ENCODE results near the gene TPSG1. TPM values are rescaled to one million over a fixed set of nuclear protein-coding genes. Genes with fewer than 3 reads are reported as not detected.

Gene TPSG1
- total and polyA plus RNA-seq, 2 of the 13 experiments (the other 11 are each of a cell fraction or from before 2014, with no cell fraction given), result not detected

GRCh38 chr16:1176280-1176897, 48.7 kb downstream of the TPSG1 start:
- H4K20me1 ChIP-seq (ENCODE audit: insufficient read depth, low read length), result peaks cover 9% of the 10 kb centered on the region; the same call in 1 of the 2 replicates
- FAIRE-seq, result no peak
- TF ChIP-seq HNRNPL (IDR thresholded peaks at IDR 0.05; ENCODE audit: low read depth, low read length) (0 out of 2 replicates have a peak, but pooled peaks have one; percentile 48), KLF16 (CRISPR knock-in tag; IDR thresholded peaks at IDR 0.05) (no peak)

GRCh38 chr16:1175566-1176279, 49.3 kb downstream of the TPSG1 start:
- CTCF ChIA-PET (ENCODE audit: low intra/inter-chr PET ratio, low total read pairs), result no interaction called here
- Histone ChIP-seq H4K20me1 (ENCODE audit: insufficient read depth, low read length) (peaks cover 11% of the 10 kb centered on the region; the same call in 1 of the 2 replicates), H3K4me3 (replicated peaks in 1 of 3; ENCODE audit: insufficient read depth in 1 of 3, low read depth in 2 of 3, low read length in 3 of 3) (no peak overlapping the region), H3K27me3 (ENCODE audit: control insufficient read depth in 1 of 2, insufficient read depth in 2 of 2, low read length in 2 of 2) (peaks cover 0 to 63% of the 10 kb centered on the region in 2 experiments), H3K9me3 (ENCODE audit: low read length) (no peaks in the 10 kb centered on the region), H3K36me3 (replicated peaks in 1 of 2; ENCODE audit: control insufficient read depth in 1 of 2, insufficient read depth in 2 of 2, low read length in 2 of 2) (no peaks in the 10 kb centered on the region), H2AFZ (ENCODE audit: low read length) (no peak overlapping the region), H3K27ac (ENCODE audit: extremely low read length, insufficient read depth, low read length) (no peak overlapping the region), H3K4me2 (ENCODE audit: low read depth, low read length) (no peak overlapping the region), H3K4me1 (ENCODE audit: insufficient read depth, low read length) (peaks cover 30% of the 10 kb centered on the region), H3K79me2 (ENCODE audit: insufficient read depth, low read length) (no peaks in the 10 kb centered on the region), H3K9ac (ENCODE audit: insufficient read depth, low read depth, low read length) (no peak overlapping the region)
- POLR2A ChIA-PET, result interaction anchor here (1.0 to 1.2 kb wide), 2 partner anchors 16 to 17 kb away, joined by 3 read pairs; no protein-coding TSS in a partner anchor
- WGBS (ENCODE audit: low lambda C conversion rate), result 71% methylated on average over 12 of the region's 29 CpGs
- intact Hi-C loops (cut with micrococcal nuclease; ENCODE audit: unreplicated experiment) (no loop called here), in situ Hi-C loops (cut with HindIII; ENCODE audit: extremely low pct_ligation_motif_present, low pct_unique_long_range_greater_than_20kb) (no loop called here)
- no TSS peak for BruUV-seq (replicated peaks)
- FAIRE-seq (no peak), ATAC-seq (no peak), DNase-seq (ENCODE audit: low spot score) (peak; percentile 43)
- TF ChIP-seq ATM (IDR thresholded peaks at IDR 0.05; ENCODE audit: borderline replicate concordance) (no peak), IRF9 (CRISPR knock-in tag; IDR thresholded peaks at IDR 0.05; ENCODE audit: borderline replicate concordance) (no peak), ZNF75D (CRISPR knock-in tag; IDR thresholded peaks at IDR 0.05; ENCODE audit: borderline replicate concordance) (no peak), TFAP4 (IDR thresholded peaks at IDR 0.05; ENCODE audit: borderline replicate concordance, low read depth) (peak; percentile 38; the same call in 1 of the 2 replicates), ZNF136 (CRISPR knock-in tag; IDR thresholded peaks at IDR 0.05; ENCODE audit: low read depth) (no peak), THYN1 (CRISPR knock-in tag; IDR thresholded peaks at IDR 0.05; ENCODE audit: borderline replicate concordance, low read depth) (no peak), ZNF768 (CRISPR knock-in tag; IDR thresholded peaks at IDR 0.05) (peak; percentile 77), GTF2F1 (IDR thresholded peaks at IDR 0.05; ENCODE audit: low read length) (no peak)

More at GRCh38 chr16:1176280-1176897, 48.7 kb downstream of the TPSG1 start:
- Histone ChIP-seq H3K4me2 (ENCODE audit: low read depth, low read length) (no peak overlapping the region), H3K27me3 (ENCODE audit: control insufficient read depth in 1 of 2, insufficient read depth in 2 of 2, low read length in 2 of 2) (peaks cover 0 to 63% of the 10 kb centered on the region in 2 experiments), H3K4me1 (ENCODE audit: insufficient read depth, low read length) (peaks cover 30% of the 10 kb centered on the region), H3K9ac (ENCODE audit: insufficient read depth, low read depth, low read length) (no peak overlapping the region), H3K36me3 (replicated peaks in 1 of 2; ENCODE audit: control insufficient read depth in 1 of 2, insufficient read depth in 2 of 2, low read length in 2 of 2) (no peaks in the 10 kb centered on the region), H3K9me3 (ENCODE audit: low read length) (no peaks in the 10 kb centered on the region), H3K79me2 (ENCODE audit: insufficient read depth, low read length) (no peaks in the 10 kb centered on the region), H3K27ac (ENCODE audit: extremely low read length, insufficient read depth, low read length) (no peak overlapping the region), H2AFZ (ENCODE audit: low read length) (no peak overlapping the region), H3K4me3 (replicated peaks in 1 of 3; ENCODE audit: insufficient read depth in 1 of 3, low read depth in 2 of 3, low read length in 3 of 3) (no peak overlapping the region)
- WGBS (ENCODE audit: low lambda C conversion rate), result 38% methylated on average over 8 of the region's 24 CpGs
- ChIA-PET POLR2A (no interaction called here), CTCF (ENCODE audit: low intra/inter-chr PET ratio, low total read pairs) (no interaction called here)
- no TSS peak for BruUV-seq (replicated peaks)
- DNase-seq (ENCODE audit: low spot score), result no peak
- in situ Hi-C loops (cut with HindIII; ENCODE audit: extremely low pct_ligation_motif_present, low pct_unique_long_range_greater_than_20kb), result no loop called here
- intact Hi-C loops (cut with micrococcal nuclease; ENCODE audit: unreplicated experiment), result no loop called here
- no peak for ATAC-seq

All from HepG2 (cell line).